CD4-positive, alpha-beta T cell treated with Interleukin-12 subunit alpha and Interleukin-12 subunit beta, for 1 hour (primary cell): ENCODE data around the gene PADI3.

Experiments used
- DNase-seq: peaks from one replicate; pipeline ENCODE4 v3.0.0-alpha.2; 2020

Gene PADI3

DNA sequence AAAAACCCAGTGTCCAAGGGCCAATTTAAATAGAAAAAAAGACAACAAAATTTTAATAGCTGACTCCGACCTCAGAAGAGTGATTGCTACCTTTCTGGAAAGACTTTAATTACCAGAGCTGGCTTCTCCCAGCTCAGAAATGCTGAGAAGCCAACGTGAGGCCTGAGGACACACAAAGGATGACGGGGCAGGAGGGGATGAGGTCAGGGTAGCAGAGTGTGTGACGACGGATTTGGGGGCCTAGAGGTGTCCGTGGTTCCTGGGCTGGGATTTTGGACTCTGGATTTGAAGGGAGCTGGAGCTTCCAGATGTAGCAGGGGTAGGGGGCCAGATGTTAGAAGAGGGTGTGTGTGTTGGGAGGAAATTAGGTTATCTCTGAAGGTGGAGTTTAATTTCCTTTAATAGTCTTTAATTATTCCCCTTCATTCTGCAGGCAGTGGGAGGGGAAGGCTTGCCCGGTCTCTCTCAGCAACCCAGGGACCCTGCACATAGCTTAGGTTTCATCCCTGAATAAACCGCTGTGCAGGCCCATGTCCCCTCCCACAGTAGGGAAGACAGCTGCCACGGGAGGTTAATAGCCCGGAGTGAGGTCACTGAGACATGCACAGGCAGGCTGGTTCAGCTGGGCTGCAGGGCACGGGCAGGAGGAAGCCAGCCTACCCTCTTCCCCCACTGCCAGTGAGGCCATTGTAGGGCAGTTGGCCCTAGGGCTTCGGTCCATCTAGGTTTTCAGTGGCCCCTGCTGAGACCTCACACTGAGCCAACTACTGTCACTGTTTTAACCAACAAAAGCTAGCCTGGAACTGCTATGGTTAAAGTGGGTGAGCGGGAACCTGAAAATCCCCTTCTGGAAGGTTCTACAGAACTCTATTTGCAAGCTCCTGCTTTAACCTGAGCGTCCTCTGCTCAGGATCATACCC, 3.8 kb upstream of the PADI3 start:
- DNase-seq, result no peak

DNA sequence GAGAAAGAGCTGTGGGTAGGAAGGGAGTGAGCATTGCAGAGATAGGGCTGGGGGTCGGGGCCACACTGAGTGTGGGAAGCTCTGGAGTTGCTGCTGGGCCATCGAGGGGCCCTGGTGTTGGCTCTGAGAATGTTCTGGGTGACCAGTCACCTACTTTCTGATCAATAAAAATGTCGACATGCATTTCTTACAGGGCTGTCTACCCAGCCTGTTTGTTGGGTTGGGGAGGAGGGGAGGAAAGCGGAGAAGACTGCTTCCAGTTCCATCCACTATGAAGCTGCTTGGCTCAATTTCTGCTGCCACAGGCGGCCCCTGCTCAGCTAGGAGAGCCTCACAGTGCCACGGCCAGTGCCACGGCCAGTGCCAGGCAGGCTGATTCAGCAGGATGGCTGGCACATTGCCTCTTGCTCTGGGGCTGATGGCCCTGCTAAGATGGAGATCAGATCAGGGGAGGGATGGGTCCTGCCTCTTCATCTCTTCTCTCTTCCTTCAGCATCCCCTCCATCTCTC, 3.0 kb upstream of the PADI3 start:
- DNase-seq, result no peak

DNA sequence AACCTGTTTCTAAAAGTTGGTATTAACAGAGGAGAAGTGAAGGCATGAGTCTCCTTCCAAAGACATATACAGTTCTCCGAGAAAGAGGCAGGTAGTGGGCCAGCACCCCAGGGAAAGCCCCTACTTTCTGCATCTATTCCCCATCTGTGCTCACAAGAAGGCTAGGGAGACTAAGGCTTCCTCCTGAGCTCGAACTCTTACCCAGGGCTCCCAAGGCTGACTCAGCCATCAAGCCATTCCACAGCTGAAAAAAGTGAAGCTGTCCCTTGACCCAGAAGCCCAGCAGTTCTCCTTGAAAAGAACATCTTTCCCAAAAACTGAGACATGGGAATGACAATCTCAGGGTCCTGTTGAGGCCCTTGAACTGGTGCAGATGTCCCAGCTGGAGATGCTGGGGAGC, 1.9 kb upstream of the PADI3 start:
- no peak for DNase-seq

DNA sequence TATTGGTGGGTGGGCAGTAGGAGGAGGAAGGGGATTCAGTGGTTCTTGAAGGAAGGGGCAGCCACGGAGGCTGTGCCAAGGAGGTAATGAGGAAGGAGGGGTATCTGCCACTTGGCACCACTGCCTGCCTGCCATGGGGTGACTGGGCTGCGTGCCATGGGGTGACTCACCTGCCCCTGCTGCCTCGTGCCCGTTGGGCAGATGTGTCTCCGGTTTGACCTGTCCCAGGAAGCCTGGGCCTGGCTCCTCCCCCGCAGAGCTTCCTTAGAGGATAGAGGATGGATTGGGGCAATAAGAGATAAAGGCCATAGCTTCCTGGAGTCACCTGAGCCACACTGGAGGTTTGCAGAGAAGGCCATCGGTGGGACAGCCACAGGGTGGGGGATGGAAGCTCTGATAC, 1.7 kb downstream of the PADI3 start:
- no peak for DNase-seq

DNA sequence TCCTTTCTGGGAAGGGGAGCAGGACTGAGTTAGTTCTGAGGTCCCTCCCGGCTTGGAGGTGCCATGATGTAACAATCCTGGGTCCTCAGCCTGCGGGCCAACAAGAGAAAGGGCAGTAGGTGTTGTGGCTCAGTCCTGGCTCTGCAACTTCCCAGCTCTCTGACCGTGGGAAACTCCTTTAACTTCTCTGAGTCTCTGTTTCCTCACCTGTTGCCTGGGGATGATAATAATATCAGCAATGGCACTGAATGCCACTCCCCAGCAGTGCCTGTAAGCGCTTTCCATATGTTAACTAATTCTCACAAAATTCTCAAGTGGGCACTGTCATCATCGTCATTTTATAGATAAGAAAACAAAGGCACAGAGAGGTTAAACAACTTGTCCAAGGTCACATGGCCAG, 2.3 kb downstream of the PADI3 start:
- DNase-seq, result no peak

DNA sequence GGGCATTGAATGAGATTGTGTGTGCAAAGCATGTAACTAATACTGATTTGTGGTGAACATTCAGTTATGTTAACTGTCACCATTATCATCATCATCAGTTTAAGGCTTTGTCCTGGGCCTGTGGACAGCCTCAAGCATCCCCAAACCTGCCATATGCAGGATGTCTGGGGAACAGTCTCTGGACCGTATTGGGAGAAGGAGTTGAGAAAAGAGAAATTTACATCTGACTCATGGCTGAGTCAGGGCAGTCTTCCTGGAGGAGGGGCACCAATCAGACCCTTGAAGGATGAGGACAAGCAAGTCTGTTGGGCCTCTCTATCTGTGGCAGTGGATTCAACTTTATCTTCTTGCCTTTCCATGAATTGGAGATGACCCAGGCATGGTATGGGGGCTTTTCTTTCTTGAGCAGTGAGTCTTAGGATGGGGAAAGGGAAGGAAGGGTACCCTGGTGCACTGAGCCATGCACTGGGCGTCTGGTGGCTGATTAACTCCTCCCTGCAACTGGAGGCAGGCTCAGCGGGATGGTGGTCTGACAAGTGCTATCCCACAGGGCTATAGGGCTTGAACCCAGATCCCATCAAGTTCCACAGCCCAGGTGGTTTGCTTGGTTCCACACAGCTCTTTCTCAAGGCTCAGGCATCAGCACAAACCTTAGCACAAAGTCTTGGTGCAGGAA, 2.9 kb downstream of the PADI3 start:
- no peak for DNase-seq

DNA sequence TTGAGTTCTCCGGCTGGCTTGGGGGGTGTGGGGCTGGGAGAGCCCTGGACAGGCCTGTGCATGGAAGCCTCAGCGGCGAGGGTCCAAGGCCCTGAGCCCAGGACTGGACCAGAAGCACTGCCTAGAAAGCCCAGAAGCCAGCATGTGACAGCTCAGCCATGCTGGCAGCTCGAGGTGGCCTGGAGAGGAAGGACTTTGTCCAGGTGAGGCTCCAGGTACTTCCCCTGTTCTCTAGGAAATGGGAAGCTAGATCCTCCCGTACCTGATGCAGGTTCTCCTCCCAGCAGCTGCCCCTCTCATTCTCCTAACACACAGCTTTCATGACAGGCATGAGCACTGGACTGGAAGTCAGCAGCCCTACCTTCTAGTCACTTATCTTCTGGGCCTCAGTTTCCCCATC, 6.4 kb downstream of the PADI3 start:
- DNase-seq, result no peak

DNA sequence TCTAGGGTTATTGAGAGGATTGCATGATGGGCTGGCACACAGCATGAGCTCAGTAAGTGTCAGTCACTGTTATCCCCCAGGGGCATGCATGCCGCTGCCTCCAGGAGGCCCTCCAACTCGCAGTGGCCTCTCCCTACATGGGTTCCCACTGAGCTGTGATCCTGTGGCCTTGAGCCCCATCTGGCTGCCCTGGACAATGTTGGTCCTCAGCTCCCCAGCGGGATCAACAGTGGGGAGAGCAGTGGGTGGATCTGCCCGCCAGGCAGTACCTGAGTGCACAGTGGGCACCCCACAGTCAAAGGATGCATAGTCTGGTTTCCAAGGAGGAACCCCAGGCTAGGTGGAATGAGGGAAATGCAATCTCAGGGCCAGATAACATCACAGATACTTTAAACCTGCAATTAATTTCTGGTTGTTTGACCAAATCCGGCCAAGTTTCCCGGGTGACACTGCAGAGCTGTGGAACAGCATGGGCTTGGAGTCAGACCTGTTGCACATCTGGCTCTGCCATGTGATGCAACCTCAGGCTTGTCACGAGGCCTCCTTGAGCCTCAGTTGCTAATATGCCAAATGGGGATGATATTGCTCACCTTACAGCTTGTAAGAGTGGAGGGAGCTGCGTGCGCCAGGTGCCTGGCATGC, 9.3 kb downstream of the PADI3 start:
- DNase-seq, result no peak

DNA sequence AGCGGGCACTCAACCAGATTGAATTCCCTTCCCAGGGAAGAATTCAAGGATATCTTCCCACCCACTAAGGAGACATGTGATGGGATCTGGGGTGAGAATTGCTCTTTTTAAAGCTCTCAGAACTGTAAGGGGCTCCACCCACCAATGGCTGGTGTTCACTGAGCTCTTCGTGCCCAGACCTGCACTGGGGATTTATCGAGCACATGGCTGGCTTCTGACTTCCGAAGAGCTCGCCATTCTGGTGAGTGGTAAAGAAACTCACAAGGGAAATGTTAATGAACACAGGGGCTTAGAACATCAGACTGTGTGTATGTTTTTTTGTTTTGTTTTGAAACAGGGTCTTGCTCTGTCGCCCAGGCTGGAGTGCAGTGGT, 9.8 kb downstream of the PADI3 start:
- DNase-seq, result no peak

DNA sequence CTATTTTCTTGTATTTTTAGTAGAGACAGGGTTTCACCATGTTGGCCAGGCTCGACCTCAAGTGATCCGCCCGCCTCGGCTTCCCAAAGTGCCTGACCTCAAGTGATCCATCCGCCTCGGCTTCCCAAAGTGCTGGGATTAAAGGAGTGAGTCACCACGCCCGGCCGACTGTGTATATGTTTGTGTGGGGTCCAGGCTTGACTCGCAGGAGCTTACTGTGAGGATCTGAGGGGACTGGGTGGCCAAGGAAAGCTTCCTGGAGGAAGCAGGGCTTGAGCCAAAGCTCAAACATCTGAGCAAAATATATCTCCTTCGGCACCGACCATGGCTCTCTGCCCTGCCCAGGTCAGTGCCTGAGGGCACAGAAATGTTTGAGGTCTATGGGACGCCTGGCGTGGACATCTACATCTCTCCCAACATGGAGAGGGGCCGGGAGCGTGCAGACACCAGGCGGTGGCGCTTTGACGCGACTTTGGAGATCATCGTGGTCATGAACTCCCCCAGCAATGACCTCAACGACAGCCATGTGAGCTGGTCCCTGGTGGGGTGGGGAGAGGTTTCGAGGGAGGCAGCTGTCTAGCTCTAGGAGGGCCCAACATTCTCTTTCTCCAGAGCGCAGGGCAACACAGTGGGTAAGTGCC, 10.5 kb downstream of the PADI3 start:
- no peak for DNase-seq

DNA sequence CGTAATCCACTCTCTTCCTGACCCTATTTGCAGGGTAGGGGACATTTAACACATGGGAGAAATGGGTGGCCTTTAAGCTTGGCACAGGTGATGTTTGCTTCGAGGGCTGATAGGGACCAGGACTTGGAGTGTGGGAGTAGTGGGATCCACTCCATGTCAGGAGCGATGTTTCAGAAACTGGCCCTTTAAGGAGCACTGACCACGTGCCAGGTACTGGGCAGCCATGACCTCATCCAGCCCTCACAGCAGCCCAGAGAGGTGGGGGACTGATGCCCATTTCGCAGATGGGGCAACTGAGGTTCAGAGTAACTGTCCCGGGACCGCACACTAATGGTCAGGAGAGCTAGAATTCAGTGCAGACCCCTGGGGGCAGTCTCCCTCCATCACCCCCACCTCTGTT, 11.4 kb downstream of the PADI3 start:
- no peak for DNase-seq

DNA sequence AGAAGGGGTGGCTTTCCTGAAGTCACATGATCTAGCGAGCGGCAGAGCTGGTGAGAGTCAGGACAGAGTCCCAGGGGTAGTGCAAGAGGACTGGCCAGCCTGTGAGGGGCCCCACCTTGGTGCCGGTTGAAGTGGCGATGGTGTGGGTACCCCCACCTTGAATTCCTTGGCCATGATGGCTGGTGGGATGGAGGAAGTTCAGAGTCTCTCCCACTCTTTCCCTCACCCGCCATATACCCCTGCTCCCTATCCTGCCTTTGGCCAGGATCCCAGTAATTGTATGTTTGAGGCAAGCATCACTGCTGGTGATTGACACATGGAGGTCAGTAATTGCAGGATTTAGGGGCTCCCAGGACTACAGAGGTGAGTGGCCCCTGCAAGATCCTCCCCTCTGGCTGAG, 11.8 kb downstream of the PADI3 start:
- no peak for DNase-seq

DNA sequence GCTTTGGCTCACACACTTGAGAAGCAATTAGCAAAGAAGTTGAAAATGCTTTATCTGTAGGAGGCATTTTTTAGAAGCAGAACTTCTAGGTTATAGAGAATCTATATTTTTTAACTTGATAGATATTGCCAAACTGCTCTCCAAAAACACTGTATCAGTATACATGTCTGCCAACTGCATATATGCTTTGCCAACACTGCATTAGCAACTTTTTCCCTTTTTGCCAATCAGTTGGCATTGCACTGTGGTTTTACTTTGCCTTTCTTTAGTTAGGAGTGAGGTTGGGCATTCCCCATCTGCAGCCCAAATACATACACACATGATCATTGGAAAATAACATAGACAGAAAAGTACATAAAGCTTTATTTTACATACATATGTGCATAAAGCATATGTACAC, 15.0 kb downstream of the PADI3 start:
- no peak for DNase-seq

DNA sequence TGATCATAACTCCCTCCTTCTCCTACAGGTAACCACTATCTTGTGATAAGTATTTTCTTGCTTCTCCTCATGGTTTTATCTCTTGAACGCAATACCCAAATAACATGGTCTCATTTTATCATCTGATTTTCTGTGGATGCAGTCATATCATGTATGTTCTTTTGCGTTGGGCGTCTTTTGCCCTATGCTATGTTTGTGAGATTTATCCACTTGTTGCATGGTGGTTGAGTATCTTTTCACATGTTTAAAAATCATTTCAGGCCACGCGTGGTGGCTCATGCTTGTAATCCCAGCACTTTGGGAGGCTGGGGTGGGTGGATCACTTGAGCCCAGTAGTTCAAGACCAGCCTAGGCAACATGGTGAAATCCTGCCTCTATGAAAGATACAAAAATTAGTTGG, 15.6 kb downstream of the PADI3 start:
- no peak for DNase-seq

DNA sequence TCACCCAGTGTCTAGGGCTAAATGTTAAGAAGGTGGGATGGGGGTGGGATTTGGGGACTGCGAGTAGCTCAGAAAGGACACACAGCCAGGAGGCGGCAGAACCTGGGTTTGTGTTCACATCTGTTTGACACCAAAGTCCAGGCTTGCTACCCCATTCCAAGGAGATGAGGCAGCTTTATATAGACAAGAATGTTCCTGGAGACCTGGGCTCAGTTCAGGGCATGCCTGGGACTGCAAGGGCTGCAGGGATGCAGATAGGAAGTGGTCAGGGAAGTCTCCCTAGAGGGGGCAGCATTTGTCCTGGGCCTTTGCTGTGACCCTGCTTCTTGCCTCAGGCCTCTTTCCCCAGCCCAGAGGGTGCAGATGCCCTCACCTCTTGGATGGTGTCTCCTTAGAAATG, 16.3 kb downstream of the PADI3 start:
- no peak for DNase-seq

DNA sequence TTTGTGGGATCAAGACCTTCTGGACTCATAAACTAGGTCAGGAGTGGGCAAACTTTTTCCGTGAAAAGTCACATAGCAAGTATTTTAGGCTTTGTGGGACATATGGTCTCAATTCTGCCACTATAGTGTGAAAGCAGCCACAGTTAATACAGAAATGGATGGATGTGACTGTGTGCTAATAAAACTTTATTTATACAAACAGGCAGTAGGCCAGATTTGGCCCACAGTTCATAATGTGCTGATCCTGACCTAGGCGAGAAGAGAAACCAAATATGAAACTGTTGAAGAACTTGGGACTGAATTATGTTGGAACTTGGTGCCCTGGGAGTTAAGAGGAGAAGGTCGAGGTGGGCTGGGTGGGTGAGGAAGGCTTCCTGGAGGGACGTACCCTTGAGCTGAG, 17.1 kb downstream of the PADI3 start:
- no peak for DNase-seq

DNA sequence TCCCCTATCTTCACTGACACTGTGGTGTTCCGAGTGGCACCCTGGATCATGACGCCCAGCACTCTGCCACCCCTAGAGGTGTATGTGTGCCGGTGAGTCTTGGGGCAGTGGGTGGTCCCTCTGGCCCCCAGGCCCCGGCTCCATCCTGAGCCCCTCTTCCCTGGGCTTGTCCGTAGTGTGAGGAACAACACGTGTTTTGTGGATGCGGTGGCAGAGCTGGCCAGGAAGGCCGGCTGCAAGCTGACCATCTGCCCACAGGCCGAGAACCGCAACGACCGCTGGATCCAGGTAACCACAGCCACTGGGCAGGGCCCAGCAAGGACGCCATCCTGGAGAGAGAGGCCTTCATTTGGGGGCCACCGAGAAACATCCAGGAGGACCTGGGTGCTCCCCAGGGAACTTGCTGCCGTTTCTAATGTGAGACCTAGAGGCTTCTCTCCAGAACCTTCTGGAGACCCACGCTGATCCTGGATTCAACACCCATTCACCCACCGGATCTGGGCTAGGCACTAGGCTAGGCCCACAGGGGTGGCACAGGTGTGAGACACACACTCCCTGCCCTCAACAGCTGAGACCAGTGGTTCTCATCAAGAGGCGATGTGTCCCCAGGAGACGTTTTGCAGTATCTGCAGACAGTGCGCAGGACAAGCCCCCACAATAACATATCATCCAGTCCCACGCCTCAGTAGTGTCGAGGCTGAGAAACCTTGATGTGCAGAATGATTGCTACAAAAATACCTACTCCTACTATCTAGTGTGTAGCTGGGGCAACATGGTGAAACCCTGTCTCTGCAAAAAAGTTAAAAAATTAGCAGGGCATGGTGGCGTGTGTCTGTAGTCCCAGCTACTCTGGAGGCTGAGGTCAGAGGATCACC, 22.2 kb downstream of the PADI3 start:
- DNase-seq, result no peak

DNA sequence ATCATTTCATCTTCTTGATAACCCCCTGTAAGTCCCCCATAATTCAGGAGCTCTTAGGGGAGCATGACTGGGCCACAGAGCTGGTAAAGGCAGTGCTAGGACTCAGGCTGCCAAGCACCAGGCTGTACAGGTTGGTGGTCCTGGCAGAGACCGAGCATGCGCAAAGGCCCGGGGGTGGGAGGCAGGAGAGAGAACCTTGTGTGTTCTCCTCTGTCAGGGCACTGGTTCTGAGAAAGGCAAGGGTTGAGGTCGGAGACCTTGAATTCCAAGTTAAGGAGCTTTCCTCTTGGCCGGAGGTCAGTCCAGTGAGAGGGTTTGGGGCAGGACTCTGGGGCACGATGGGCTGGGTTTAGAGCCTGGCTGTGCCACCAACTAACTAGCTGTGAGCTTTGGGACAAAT, 23.2 kb downstream of the PADI3 start:
- DNase-seq, result no peak

DNA sequence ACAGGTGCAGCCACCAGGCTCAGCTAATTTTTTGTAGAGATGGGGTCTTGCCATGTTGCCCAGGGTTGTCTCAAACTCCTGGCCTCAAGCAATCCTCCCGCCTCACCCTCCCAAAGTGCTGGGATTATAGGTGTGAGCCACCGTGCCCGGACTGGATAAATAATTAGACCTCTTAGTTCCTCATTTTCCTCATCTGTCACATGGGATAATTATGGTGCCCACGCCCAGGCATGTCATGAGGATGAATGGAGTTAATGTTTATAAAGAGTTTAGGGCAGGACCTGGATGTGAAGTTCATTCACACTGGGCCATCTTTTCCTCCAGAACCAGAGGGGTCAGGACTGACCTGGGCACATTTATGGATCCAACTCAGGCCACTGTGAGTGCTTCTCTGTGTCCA, 23.7 kb downstream of the PADI3 start:
- DNase-seq, result no peak

DNA sequence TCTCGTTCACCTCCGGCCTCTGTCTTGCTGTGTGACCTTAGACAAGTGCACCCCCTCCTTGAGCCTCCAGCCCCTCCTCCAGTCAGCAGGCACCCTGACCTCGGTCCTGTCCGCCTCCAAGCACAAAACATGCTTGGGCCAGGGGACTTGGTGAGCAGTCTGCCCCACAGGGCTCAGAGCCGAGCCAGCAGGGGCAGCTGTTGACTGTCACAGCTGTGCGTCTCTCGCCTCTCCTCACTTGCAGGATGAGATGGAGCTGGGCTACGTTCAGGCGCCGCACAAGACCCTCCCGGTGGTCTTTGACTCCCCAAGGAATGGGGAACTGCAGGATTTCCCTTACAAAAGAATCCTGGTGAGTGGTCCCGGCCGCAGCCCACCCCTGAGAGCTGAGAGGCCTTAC, 24.2 kb downstream of the PADI3 start:
- no peak for DNase-seq

DNA sequence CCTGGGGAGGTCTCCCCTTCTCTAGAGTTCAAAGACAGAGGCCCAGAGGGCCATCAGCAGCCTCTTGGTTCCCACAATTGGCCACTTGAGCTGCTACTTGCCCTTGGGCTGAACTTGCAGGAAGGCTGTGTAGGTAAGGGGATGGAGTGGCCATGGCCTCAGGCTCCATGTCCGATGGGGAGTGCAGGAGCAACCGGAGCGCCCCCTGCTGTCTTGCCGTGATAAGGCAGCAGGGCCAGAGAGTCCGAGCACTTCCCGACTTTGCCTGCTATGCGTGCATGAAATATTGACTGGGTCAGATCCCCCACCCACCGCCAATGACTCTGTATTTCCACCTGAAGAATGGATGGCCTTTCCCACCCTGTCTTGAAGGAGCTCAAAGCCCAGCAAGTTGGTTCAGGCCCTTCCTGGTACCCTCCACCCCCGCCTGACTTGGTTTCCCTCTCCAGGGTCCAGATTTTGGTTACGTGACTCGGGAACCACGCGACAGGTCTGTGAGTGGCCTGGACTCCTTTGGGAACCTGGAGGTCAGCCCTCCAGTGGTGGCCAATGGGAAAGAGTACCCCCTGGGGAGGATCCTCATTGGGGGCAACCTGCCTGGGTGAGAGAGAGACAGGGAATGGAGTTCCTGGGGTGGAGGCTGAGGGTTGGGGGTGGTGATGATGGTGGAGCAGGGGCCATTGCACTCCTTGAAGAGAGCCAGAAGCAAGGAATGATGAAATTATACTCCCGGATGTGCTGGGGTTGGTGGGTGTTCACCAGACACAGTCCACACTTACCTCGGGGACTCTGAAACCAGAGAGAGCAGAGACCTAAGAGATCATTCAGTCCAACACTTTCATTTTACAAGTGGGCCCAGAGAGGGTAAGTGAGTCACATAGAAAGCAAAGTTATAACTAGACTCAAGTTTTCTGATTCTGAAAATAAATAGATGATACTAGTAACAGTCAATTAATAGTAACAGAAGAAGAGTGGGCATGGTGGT, 25.6 kb downstream of the PADI3 start:
- peak; percentile 8 for DNase-seq
